Smooth muscle cell (in vitro differentiated cells): ENCODE data around the gene ADSS1. TPM values are rescaled to one million over a fixed set of nuclear protein-coding genes. Genes with fewer than 3 reads are reported as not detected.

Source experiments
- DNase-seq: peaks from one replicate; lab custom pipeline; 2025; ENCODE audit not compliant: unreplicated experiment; lab: John Stamatoyannopoulos, UW
- H2AFZ ChIP-seq: fragments of 200-600 bp; sonication (generic); 2 replicates; pipeline ENCODE4 v1.6.0; 2016; ENCODE audit warnings: antibody characterized with exemption, low read depth, mild to moderate bottlenecking
- H3F3A ChIP-seq: fragments of 200-600 bp; sonication (generic); 2 replicates; pipeline ENCODE4 v1.6.0; 2017; ENCODE audit warnings: antibody characterized with exemption, low read depth
- H3K27ac ChIP-seq: fragments of 200-600 bp; sonication (generic); 2 replicates; pipeline ENCODE4 v1.5.1; 2016; ENCODE audit warnings: low read depth, mild to moderate bottlenecking
- H3K27me3 ChIP-seq: fragments of 200-600 bp; sonication (generic); 2 replicates; pipeline ENCODE4 v1.6.1; 2016; ENCODE audit warnings: low read depth, mild to moderate bottlenecking
- H3K36me3 ChIP-seq: fragments of 200-600 bp; sonication (generic); 2 replicates; pipeline ENCODE4 v1.5.1; 2016; ENCODE audit warnings: low read depth
- H3K4me1 ChIP-seq: fragments of 200-600 bp; sonication (generic); 2 replicates; pipeline ENCODE4 v1.5.1; 2016; ENCODE audit warnings: low read depth
- H3K4me2 ChIP-seq: fragments of 200-600 bp; sonication (generic); 2 replicates; pipeline ENCODE4 v1.6.0; 2016; ENCODE audit warnings: mild to moderate bottlenecking
- H3K4me3 ChIP-seq: fragments of 200-600 bp; sonication (generic); 2 replicates; pipeline ENCODE4 v1.5.1; 2016; ENCODE audit warnings: mild to moderate bottlenecking
- H3K79me2 ChIP-seq: fragments of 200-600 bp; sonication (generic); 2 replicates; pipeline ENCODE4 v1.6.0; 2016; ENCODE audit warnings: low read depth, mild to moderate bottlenecking
- H3K9ac ChIP-seq: fragments of 200-600 bp; sonication (generic); 2 replicates; pipeline ENCODE4 v1.6.0; 2016; ENCODE audit warnings: low read depth
- H3K9me3 ChIP-seq: fragments of 200-600 bp; sonication (generic); replicated peaks from 2 replicates; pipeline ENCODE4 v1.5.1; 2016; ENCODE audit warnings: low read depth
- H4K20me1 ChIP-seq: fragments of 200-600 bp; sonication (generic); 2 replicates; pipeline ENCODE4 v1.6.0; 2016; ENCODE audit warnings: low read depth
- WGBS: methylation state at CpG from one replicate; pipeline ENCODE4 v1.1.7; 2016; ENCODE audit warnings: low lambda C conversion rate; 5-methylcytosine and 5-hydroxymethylcytosine counted together
- polyA plus RNA-seq: library from polyadenylated mRNA; unstranded; fragments of >200 nt; fragmentation: Nextera tagmentation; extraction: Ambion mirVana; gene quantifications from 2 replicates; pipeline ENCODE4 v1.2.1, GENCODE V29; 2016
- total RNA-seq: library from RNA; depleted of rRNA; stranded (reverse); fragments of >200 nt; gene quantifications from 2 replicates; pipeline ENCODE4 v1.2.3, GENCODE V29; 2014
- TF ChIP-seq, protein P1 (sequence below): fragments of 200-600 bp; sonication (generic); IDR thresholded peaks from 2 replicates; pipeline ENCODE4 v1.5.1; 2017; ENCODE audit warnings: borderline replicate concordance, mild to moderate bottlenecking, antibody characterized with exemption; ENCODE audit not compliant: insufficient read depth, poor library complexity, severe bottlenecking

Gene ADSS1
- total and polyA plus RNA-seq, 2 experiments from 2014 or later = 7.8 to 43.0 TPM

DNA sequence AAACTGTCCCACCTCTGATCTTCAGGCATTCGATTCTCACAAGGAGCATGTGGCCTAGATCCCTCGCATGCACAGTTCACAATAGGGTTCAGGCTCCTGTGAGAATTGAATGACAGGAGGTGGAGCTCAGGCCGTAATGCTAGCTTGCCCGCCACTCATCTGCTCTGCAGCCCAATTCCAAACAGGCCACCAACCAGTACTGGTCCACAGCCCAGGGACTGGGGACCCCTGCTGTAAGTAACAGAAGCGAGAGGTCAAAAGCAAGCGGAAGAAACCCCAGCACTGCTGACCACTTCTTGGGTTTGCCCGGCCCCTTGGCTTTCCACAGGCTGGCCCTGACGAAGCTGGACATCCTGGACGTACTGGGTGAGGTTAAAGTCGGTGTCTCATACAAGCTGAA is 20.5 kb downstream of the ADSS1 start:
- H3K9me3 ChIP-seq = no peaks in the 10 kb centered on the region
- no peak overlapping the region for H3K9ac ChIP-seq
- no peaks in the 10 kb centered on the region for H3K79me2 ChIP-seq
- 93% methylated on average over 10 of the region's 10 CpGs for WGBS
- TF ChIP-seq, protein P1, sequence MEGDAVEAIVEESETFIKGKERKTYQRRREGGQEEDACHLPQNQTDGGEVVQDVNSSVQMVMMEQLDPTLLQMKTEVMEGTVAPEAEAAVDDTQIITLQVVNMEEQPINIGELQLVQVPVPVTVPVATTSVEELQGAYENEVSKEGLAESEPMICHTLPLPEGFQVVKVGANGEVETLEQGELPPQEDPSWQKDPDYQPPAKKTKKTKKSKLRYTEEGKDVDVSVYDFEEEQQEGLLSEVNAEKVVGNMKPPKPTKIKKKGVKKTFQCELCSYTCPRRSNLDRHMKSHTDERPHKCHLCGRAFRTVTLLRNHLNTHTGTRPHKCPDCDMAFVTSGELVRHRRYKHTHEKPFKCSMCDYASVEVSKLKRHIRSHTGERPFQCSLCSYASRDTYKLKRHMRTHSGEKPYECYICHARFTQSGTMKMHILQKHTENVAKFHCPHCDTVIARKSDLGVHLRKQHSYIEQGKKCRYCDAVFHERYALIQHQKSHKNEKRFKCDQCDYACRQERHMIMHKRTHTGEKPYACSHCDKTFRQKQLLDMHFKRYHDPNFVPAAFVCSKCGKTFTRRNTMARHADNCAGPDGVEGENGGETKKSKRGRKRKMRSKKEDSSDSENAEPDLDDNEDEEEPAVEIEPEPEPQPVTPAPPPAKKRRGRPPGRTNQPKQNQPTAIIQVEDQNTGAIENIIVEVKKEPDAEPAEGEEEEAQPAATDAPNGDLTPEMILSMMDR = no peak
- no peak overlapping the region for H3K27ac ChIP-seq
- no peak overlapping the region for H3K4me3 ChIP-seq
- H3K36me3 ChIP-seq = no peaks in the 10 kb centered on the region
- DNase-seq = no peak
- no peak overlapping the region for H3K4me2 ChIP-seq
- H3K4me1 ChIP-seq = no peaks in the 10 kb centered on the region
- H4K20me1 ChIP-seq = no peaks in the 10 kb centered on the region
- no peaks in the 10 kb centered on the region for H3F3A ChIP-seq
- no peaks in the 10 kb centered on the region for H3K27me3 ChIP-seq
- H2AFZ ChIP-seq = no peak overlapping the region

DNA sequence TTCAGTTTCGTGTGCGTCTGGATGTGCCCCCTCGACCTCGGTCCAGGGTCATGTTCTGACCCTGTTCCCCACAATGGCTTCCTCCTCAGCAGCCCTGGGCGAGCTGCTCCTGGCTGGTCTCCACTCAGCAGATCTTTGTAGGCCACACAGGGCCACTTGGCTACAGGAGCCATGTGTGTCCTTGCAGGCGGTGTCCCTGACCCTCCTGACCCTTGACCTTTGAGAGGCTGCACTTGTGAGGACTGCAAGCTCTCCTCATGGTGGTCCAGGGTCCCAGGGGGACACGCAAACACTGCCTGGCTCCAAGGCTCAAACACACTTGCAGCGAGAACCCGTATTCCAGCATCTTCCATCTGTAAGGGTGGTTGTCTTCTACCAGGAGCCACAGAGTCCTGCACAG is 21.4 kb downstream of the ADSS1 start:
- H3K27ac ChIP-seq = no peak overlapping the region
- DNase-seq = no peak
- H4K20me1 ChIP-seq = no peaks in the 10 kb centered on the region
- no peaks in the 10 kb centered on the region for H3F3A ChIP-seq
- no peaks in the 10 kb centered on the region for H3K36me3 ChIP-seq
- no peaks in the 10 kb centered on the region for H3K9me3 ChIP-seq
- no peaks in the 10 kb centered on the region for H3K4me1 ChIP-seq
- H3K9ac ChIP-seq = no peak overlapping the region
- H2AFZ ChIP-seq = no peak overlapping the region
- 96% methylated on average over 9 of the region's 9 CpGs for WGBS
- H3K79me2 ChIP-seq = no peaks in the 10 kb centered on the region
- H3K27me3 ChIP-seq = no peaks in the 10 kb centered on the region
- no peak overlapping the region for H3K4me2 ChIP-seq
- no peak overlapping the region for H3K4me3 ChIP-seq
- TF ChIP-seq, protein P1 = no peak

DNA sequence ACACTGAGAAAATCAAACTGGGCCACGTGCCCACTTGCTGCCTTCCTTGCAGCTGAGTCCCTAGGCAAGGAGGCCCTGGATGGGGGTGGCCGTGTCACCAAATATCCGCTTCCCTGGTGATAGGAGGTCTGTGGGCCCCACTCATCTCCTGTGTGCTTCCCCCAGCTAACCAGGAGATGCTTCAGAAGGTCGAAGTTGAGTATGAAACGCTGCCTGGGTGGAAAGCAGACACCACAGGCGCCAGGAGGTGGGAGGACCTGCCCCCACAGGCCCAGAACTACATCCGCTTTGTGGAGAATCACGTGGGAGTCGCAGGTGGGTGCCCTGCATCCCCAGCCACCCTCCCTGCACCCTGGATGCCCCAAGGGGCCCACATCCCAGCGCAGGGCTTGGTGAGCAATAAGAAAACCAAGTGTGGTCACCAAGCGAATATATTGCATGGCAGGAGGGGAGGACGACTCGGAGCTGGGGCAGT is 22.1 kb downstream of the ADSS1 start:
- H4K20me1 ChIP-seq = no peaks in the 10 kb centered on the region
- no peaks in the 10 kb centered on the region for H3K27me3 ChIP-seq
- H3K27ac ChIP-seq = no peak overlapping the region
- H3F3A ChIP-seq = no peaks in the 10 kb centered on the region
- no peak overlapping the region for H3K4me3 ChIP-seq
- WGBS = 83% methylated on average over 13 of the region's 13 CpGs
- H3K4me1 ChIP-seq = no peaks in the 10 kb centered on the region
- H3K9ac ChIP-seq = no peak overlapping the region
- H3K36me3 ChIP-seq = no peaks in the 10 kb centered on the region
- DNase-seq = no peak
- TF ChIP-seq, protein P1 = no peak
- H3K79me2 ChIP-seq = no peaks in the 10 kb centered on the region
- H3K9me3 ChIP-seq = no peaks in the 10 kb centered on the region
- no peak overlapping the region for H3K4me2 ChIP-seq
- no peak overlapping the region for H2AFZ ChIP-seq

DNA sequence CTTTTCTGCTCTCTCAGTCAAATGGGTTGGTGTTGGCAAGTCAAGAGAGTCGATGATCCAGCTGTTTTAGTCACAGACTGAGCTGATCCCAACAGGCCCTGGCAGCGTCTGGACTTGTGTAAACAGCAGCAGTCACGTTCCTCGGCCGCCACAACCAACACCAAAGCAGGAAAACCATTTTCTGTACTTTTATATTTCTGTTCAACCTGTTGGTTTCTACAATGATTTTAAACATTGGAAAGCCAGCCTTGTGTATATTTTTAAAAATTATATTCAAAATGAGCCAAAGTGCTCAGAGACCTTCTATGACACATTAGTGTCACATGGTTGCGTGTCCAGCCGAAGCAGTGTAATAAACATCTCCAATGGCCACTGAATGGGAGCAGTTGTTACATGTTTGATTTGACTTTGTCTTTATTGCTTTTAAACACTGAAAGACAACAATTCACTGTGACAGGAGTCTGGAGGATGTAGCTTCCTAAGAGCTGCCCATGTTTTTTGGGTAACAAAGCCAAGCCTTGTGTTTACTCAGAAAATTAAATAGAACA is 23.0 kb downstream of the ADSS1 start:
- Histone ChIP-seq H3K36me3 (no peaks in the 10 kb centered on the region), H3K4me2 (peak overlapping the region; percentile 10), H3K9me3 (no peaks in the 10 kb centered on the region), H2AFZ (no peak overlapping the region), H4K20me1 (no peaks in the 10 kb centered on the region), H3K4me3 (no peak overlapping the region), H3K4me1 (no peaks in the 10 kb centered on the region), H3K79me2 (no peaks in the 10 kb centered on the region), H3K27me3 (no peaks in the 10 kb centered on the region), H3K9ac (no peak overlapping the region), H3K27ac (peak overlapping the region; percentile 74), H3F3A (no peaks in the 10 kb centered on the region)
- TF ChIP-seq, protein P1 = no peak
- WGBS = 44% methylated on average over 7 of the region's 7 CpGs
- DNase-seq = no peak
